Measurements from ENCODE around the gene TEX26. TPM values are rescaled to one million over a fixed set of nuclear protein-coding genes. Genes with fewer than 3 reads are reported as not detected.

TEX26 gene
- total RNA-seq, 4 donors from 2014 or later: not detected

DNA sequence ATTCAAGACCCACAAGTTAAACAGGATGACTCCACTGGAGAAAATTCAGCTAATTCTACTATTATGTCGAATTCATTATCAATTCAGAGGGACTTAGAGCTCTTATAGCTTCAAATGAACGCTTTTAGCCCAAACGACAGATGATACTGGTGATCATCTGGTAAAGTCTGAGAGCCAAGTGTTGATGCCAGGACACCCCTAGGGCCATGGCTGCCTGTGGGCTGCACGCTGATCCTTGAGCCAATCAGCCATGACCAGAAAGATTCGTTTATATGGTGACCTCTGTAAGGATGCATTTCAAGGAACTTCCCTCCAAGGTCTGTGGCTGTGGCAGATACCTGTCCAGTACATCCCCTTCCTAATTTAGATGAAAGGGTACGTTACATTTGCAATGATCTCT, 15.5 kb upstream of the TEX26 start:
- no peaks in the 10 kb centered on the region for H3K9me3 ChIP-seq
- in situ Hi-C loops (cut with MboI; ENCODE audit: low sequenced_read_pairs in 4 of 4): no loop called here
- no peaks in the 10 kb centered on the region for H3K27me3 ChIP-seq
- no peak overlapping the region for H3K4me3 ChIP-seq
- intact Hi-C loops (cut with DNase I; ENCODE audit: low total_unique reads): no loop called here
- DNase-seq (no peak), ATAC-seq (no peak)
- H3K36me3 ChIP-seq: no peaks in the 10 kb centered on the region
- H3K4me1 ChIP-seq: no peaks in the 10 kb centered on the region
- no peak for TF ChIP-seq POLR2A (IDR thresholded peaks at IDR 0.05)
- TF ChIP-seq, protein P1, sequence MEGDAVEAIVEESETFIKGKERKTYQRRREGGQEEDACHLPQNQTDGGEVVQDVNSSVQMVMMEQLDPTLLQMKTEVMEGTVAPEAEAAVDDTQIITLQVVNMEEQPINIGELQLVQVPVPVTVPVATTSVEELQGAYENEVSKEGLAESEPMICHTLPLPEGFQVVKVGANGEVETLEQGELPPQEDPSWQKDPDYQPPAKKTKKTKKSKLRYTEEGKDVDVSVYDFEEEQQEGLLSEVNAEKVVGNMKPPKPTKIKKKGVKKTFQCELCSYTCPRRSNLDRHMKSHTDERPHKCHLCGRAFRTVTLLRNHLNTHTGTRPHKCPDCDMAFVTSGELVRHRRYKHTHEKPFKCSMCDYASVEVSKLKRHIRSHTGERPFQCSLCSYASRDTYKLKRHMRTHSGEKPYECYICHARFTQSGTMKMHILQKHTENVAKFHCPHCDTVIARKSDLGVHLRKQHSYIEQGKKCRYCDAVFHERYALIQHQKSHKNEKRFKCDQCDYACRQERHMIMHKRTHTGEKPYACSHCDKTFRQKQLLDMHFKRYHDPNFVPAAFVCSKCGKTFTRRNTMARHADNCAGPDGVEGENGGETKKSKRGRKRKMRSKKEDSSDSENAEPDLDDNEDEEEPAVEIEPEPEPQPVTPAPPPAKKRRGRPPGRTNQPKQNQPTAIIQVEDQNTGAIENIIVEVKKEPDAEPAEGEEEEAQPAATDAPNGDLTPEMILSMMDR (IDR thresholded peaks at IDR 0.05 in 4 of 5, conservative IDR thresholded peaks at IDR 0.05 in 1 of 5): no peak
- H3K27ac ChIP-seq: no peak overlapping the region

- no peaks in the 10 kb centered on the region for H3K27me3 ChIP-seq
- intact Hi-C loops (cut with DNase I; ENCODE audit: low total_unique reads): no loop called here
- in situ Hi-C loops (cut with MboI; ENCODE audit: low sequenced_read_pairs in 4 of 4): no loop called here
- H3K4me3 ChIP-seq: no peak overlapping the region
- DNase-seq (no peak), ATAC-seq (no peak)
- H3K36me3 ChIP-seq: no peaks in the 10 kb centered on the region
- TF ChIP-seq, protein P1 (IDR thresholded peaks at IDR 0.05 in 4 of 5, conservative IDR thresholded peaks at IDR 0.05 in 1 of 5): no peak
- TF ChIP-seq POLR2A (IDR thresholded peaks at IDR 0.05): no peak
- H3K9me3 ChIP-seq: no peaks in the 10 kb centered on the region
- H3K27ac ChIP-seq: no peak overlapping the region
- no peaks in the 10 kb centered on the region for H3K4me1 ChIP-seq
Measured at GRCh38 chr13:30918662-30919405, 13.6 kb upstream of the TEX26 start.

DNA sequence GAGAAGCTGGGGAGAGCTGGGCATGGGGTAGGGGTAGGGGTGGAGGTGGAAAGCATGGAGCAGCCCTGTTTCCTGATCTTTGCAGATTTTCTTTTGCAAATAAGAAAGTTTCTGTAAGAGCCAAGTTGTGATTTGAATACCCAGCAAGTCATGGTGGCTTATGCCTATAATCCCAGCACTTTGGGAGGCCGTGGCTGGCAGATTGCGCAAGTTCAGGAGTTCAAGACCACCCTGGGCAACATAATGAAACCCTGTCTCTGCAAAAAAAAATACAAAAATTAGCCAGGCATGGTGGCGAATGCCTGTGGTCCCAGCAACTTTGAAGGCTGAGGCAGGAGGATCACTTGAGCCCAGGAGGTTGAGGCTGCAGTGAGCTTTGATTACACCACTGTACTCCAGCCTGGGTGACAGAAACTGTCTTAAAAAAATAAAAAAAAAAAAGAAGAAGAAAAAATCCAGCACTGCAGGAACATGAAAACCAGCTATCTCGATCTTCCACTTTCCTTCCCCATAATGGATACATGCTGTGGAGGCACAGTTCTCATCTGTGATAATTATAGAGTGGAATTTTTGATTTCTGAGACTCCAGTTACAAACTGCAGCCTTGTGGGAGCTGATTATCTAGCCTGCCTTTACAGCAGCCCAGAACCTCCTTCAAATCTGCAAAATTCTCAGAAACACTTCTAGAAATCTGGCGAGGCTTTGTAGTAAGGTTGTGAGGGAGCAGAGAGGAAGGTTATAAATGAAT, 12.1 kb upstream of the TEX26 start:
- in situ Hi-C loops (cut with MboI; ENCODE audit: low sequenced_read_pairs in 4 of 4) (no loop called here), intact Hi-C loops (cut with DNase I; ENCODE audit: low total_unique reads) (no loop called here)
- DNase-seq (no peak), ATAC-seq (no peak)
- Histone ChIP-seq H3K27me3 (no peaks in the 10 kb centered on the region), H3K9me3 (no peaks in the 10 kb centered on the region), H3K4me1 (no peaks in the 10 kb centered on the region), H3K4me3 (no peak overlapping the region), H3K27ac (no peak overlapping the region), H3K36me3 (no peaks in the 10 kb centered on the region)
- TF ChIP-seq, protein P1 (IDR thresholded peaks at IDR 0.05 in 4 of 5, conservative IDR thresholded peaks at IDR 0.05 in 1 of 5): no peak
- no peak for TF ChIP-seq POLR2A (IDR thresholded peaks at IDR 0.05)

DNA sequence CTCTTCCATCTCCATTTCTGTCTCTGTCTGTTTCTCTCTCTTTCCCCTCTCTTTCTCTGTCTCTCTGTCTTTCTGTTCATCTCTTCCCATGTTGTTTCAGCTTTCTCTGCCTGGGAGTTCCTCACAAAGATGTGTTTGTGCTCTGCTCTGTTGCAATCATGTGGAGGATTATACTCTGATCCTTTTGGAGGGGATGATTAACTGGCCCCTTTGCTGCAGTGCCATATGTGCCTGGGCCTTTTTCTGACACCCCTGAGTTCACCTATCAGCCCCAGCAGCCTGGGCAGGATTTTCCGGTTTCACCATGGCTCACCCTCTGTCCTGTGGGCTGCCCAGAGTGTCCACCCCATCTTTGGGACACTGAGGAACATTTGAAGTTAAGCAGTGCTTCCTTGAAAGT, 9.0 kb upstream of the TEX26 start:
- no peaks in the 10 kb centered on the region for H3K9me3 ChIP-seq
- H3K36me3 ChIP-seq: no peaks in the 10 kb centered on the region
- DNase-seq: no peak
- H3K27me3 ChIP-seq: no peaks in the 10 kb centered on the region
- intact Hi-C loops (cut with DNase I; ENCODE audit: low total_unique reads) (no loop called here), in situ Hi-C loops (cut with MboI; ENCODE audit: low sequenced_read_pairs in 4 of 4) (no loop called here)
- H3K4me1 ChIP-seq: no peaks in the 10 kb centered on the region
- no peak for ATAC-seq
- no peak overlapping the region for H3K27ac ChIP-seq
- TF ChIP-seq, protein P1 (IDR thresholded peaks at IDR 0.05 in 4 of 5, conservative IDR thresholded peaks at IDR 0.05 in 1 of 5): no peak
- TF ChIP-seq POLR2A (IDR thresholded peaks at IDR 0.05): no peak
- H3K4me3 ChIP-seq: no peak overlapping the region
